NAMALWA (cell line): ENCODE data around the gene NECTIN2.
A peak's percentile ranks its signal among the peaks of the same experiment; 100 is the strongest.
"Not testable (repeated sequence)": the region's sequence is repeated elsewhere in the genome, so short reads cannot be mapped to it uniquely, and the experiment has no call there.

Source experiments
- DNase-seq: peaks from one replicate; pipeline ENCODE4 v3.0.0-alpha.2; 2015; ENCODE audit warnings: low spot score

The NECTIN2 gene

GRCh38 chr19:44908836-44909261, 62.8 kb downstream of the NECTIN2 start:
- no peak for DNase-seq

GRCh38 chr19:44909775-44910174, 63.7 kb downstream of the NECTIN2 start:
- DNase-seq = no peak

- not testable (repeated sequence) for DNase-seq
These were observed 65.8 kb downstream of the NECTIN2 start for GRCh38 chr19:44911896-44912295.

- DNase-seq = no peak
These were observed 66.8 kb downstream of the NECTIN2 start for GRCh38 chr19:44912854-44913253.

- DNase-seq = not testable (repeated sequence)
These were observed 67.7 kb downstream of the NECTIN2 start for GRCh38 chr19:44913512-44914432.

- peak; percentile 92 for DNase-seq
These were observed 68.5 kb downstream of the NECTIN2 start, which contains the start of gene APOC1 for GRCh38 chr19:44914433-44915206. Gene APOC1 (plus strand): TSS chr19:44914608. CDS start chr19:44914892, 284 bp downstream.

- DNase-seq = no peak
These were observed 78.2 kb downstream of the NECTIN2 start for GRCh38 chr19:44924243-44924725.

GRCh38 chr19:44925114-44925891, 79.2 kb downstream of the NECTIN2 start:
- DNase-seq = no peak

GRCh38 chr19:44926245-44927077, 80.4 kb downstream of the NECTIN2 start:
- not testable (repeated sequence) for DNase-seq

GRCh38 chr19:44927746-44928145, 81.6 kb downstream of the NECTIN2 start:
- DNase-seq = no peak

GRCh38 chr19:44930088-44930487, 84.0 kb downstream of the NECTIN2 start:
- no peak for DNase-seq

GRCh38 chr19:44931541-44931940, 85.4 kb downstream of the NECTIN2 start:
- DNase-seq = no peak
